ENCODE results near the gene TYMP. TPM values are rescaled to one million over a fixed set of nuclear protein-coding genes. Genes with fewer than 3 reads are reported as not detected.

The TYMP gene
- total RNA-seq, 1 donor from 2014 or later = 10.8 TPM

DNA sequence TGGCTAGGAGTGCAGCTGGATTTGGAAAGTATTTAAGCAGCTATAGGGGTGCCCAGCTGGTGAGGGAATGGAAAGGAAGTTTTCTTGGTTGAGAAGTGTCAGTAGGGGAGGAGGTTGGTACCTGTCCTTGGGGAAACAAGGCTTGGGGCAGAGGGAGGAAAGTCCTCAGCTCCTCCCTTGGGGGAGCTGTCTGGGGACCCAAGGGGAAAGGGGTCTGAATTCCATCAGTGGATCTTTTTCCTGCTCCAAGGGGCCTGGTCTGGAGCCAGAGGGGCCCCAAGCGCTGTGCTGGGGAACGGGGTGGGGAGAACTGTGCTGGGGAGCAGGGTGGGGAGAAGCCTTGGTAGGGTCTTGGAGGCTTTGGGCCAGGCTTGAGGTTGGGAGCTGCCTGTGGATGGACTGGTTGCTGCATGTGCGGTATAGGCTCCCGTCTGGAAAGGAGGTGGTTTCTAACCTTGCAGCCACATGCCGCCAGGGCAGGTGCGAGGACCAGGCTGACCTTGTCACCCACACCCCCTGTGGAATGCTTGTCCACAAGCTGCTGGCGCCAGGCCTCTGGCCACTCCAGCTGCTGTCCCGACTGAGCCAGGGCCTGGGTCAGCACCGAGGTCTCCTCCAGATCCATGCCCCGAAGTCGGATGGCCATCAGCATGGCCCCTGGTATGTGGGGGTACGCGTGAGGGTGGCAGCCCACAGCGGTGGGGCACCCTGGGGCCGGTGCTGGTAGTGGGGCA, 963 bp downstream of the TYMP start:
- TF ChIP-seq, protein P1, sequence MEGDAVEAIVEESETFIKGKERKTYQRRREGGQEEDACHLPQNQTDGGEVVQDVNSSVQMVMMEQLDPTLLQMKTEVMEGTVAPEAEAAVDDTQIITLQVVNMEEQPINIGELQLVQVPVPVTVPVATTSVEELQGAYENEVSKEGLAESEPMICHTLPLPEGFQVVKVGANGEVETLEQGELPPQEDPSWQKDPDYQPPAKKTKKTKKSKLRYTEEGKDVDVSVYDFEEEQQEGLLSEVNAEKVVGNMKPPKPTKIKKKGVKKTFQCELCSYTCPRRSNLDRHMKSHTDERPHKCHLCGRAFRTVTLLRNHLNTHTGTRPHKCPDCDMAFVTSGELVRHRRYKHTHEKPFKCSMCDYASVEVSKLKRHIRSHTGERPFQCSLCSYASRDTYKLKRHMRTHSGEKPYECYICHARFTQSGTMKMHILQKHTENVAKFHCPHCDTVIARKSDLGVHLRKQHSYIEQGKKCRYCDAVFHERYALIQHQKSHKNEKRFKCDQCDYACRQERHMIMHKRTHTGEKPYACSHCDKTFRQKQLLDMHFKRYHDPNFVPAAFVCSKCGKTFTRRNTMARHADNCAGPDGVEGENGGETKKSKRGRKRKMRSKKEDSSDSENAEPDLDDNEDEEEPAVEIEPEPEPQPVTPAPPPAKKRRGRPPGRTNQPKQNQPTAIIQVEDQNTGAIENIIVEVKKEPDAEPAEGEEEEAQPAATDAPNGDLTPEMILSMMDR (IDR thresholded peaks at IDR 0.05) = no peak
- H3K4me1 Mint-ChIP-seq (ENCODE audit: unreplicated experiment) = peaks cover 25% of the 10 kb centered on the region
- H3K4me3 Mint-ChIP-seq (ENCODE audit: unreplicated experiment) = peak overlapping the region; percentile 45
- H3K36me3 Mint-ChIP-seq (ENCODE audit: unreplicated experiment) = peaks cover 4% of the 10 kb centered on the region
- DNase-seq (ENCODE audit: extremely low spot score, unreplicated experiment) = peak; percentile 85
- H3K9me3 Mint-ChIP-seq (ENCODE audit: unreplicated experiment) = no peaks in the 10 kb centered on the region
- H3K27ac Mint-ChIP-seq (ENCODE audit: unreplicated experiment) = no peak overlapping the region
- peaks cover 13% of the 10 kb centered on the region for H3K27me3 Mint-ChIP-seq (ENCODE audit: unreplicated experiment)

DNA sequence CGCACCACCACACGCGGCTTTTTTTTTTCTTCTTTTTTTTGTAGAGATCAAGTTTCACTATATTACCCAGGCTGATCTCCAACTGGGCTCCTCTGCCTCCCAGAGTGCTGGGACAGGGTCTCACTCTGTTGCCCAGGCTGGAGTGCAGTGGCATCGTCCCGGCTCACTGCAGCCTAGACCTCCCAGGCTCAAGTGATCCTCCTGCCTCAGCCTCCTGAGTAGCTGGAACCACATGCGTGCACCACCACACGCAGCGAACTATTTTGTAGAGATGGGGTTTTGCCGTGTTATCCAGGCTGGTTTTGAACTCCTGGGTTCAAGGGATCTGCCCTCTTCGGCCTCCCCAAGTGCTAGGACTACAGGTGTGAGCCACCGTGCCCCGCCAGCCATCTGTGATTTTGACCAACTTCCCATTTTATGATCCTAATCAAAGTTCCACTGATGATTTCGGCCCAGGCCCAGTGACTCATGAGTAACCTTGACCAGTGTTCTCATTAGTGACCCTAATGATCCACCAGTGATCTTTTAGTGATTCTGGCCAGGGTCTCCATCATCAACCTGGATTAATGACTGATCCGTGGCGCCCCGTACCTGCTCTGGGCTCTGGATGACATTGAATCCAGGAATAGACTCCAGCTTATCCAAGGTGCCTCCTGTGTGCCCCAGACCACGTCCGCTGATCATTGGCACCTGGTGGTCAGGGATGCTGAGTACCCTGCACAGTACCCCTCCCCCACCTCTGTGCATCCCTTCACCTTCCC, 1.7 kb downstream of the TYMP start:
- no peak overlapping the region for H3K27ac Mint-ChIP-seq (ENCODE audit: unreplicated experiment)
- TF ChIP-seq, protein P1 (IDR thresholded peaks at IDR 0.05) = no peak
- no peaks in the 10 kb centered on the region for H3K9me3 Mint-ChIP-seq (ENCODE audit: unreplicated experiment)
- peaks cover 4% of the 10 kb centered on the region for H3K36me3 Mint-ChIP-seq (ENCODE audit: unreplicated experiment)
- peaks cover 6% of the 10 kb centered on the region for H3K27me3 Mint-ChIP-seq (ENCODE audit: unreplicated experiment)
- H3K4me1 Mint-ChIP-seq (ENCODE audit: unreplicated experiment) = peaks cover 27% of the 10 kb centered on the region
- H3K4me3 Mint-ChIP-seq (ENCODE audit: unreplicated experiment) = peak overlapping the region; percentile 65
- DNase-seq (ENCODE audit: extremely low spot score, unreplicated experiment) = no peak

DNA sequence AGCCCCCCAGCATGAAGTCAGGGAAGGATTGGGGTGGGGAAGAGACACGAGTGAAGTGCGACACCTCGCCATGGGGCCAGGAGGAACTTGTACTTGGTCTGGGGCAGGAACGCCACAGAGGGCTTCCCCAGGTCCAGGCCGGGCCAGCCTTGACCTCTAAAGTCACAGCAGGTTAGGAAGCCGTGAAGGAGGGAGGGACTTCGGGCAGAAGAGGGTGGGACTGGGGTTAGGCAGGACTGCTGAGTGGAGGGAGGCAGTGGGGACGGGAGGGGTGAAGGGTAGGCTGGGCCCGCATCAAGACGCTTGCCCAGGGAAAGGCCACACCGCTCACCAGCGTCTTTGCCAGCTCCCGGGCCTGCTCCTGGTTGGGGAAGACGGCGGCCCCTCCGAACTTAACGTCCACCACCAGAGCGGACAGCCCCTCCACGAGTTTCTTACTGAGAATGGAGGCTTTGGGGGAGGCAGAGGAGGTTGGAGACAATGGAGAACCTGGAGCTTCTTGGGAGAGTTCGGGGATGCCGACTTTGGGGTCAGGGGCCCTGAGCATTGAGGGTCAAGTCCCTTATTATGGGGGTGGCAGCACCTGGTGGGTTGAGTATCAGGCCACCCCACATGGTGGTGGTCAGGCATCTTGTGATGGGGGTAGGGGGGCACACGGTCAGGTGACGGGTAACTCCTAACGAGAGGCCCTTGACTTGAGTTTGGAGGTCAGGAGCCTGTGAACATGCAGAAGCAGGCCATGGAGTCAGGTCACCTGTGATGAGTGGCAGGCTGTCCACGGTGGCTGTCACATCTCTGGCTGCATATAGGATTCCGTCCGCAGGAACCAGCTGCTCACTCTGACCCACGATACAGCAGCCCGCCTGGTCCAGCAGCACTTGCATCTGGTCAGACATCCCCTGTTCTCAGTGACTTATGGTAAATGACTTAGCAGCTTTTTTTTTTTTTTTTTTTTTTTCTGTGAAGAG, 2.7 kb downstream of the TYMP start:
- Mint-ChIP-seq H3K27ac (ENCODE audit: unreplicated experiment) (peak overlapping the region; percentile 68), H3K36me3 (ENCODE audit: unreplicated experiment) (peaks cover 4% of the 10 kb centered on the region), H3K9me3 (ENCODE audit: unreplicated experiment) (no peaks in the 10 kb centered on the region), H3K4me1 (ENCODE audit: unreplicated experiment) (peaks cover 27% of the 10 kb centered on the region), H3K4me3 (ENCODE audit: unreplicated experiment) (peak overlapping the region; percentile 65), H3K27me3 (ENCODE audit: unreplicated experiment) (no peaks in the 10 kb centered on the region)
- no peak for DNase-seq (ENCODE audit: extremely low spot score, unreplicated experiment)
- TF ChIP-seq, protein P1 (IDR thresholded peaks at IDR 0.05) = no peak

DNA sequence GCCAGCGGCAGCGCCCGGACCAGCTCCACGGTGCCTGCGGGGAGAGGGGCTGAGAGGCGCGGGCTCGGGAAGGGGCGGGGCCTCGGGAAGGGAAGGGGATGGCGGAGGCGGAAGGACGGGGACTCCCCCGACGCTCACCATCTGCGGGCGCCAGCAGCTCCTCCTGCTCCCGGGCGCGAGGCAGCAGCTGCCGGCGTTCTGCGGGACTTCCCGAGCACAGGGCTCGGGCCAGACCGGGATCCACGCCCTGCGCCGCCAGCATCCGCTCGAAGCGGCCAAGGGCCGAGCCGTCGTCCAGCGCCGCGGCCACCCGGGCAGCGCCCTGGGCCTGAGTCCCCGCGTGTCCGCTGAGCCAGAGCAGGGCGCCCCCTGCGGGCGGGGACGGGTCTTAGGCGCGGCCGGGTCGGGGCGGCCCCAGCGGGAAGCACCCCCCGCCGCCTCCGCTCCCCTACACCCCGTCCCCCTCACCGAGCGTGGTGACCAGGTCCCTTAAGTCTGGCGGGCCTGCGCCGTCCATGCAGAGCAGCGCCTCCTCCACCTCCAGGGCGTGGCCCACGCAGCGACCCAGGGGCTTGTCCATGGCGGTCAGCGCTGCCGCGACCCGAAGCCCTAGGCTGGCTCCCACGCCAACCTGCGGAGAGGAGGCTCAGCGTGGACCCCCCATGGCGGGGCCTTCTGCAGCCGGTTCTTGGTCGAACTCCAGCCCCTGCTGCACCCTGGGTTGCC, 3.5 kb downstream of the TYMP start:
- DNase-seq (ENCODE audit: extremely low spot score, unreplicated experiment) = peak; percentile 92
- H3K36me3 Mint-ChIP-seq (ENCODE audit: unreplicated experiment) = peaks cover 4% of the 10 kb centered on the region
- peaks cover 27% of the 10 kb centered on the region for H3K4me1 Mint-ChIP-seq (ENCODE audit: unreplicated experiment)
- H3K27me3 Mint-ChIP-seq (ENCODE audit: unreplicated experiment) = no peaks in the 10 kb centered on the region
- TF ChIP-seq, protein P1 (IDR thresholded peaks at IDR 0.05) = peak; percentile 75
- no peaks in the 10 kb centered on the region for H3K9me3 Mint-ChIP-seq (ENCODE audit: unreplicated experiment)
- peak overlapping the region; percentile 65 for H3K4me3 Mint-ChIP-seq (ENCODE audit: unreplicated experiment)
- H3K27ac Mint-ChIP-seq (ENCODE audit: unreplicated experiment) = peak overlapping the region; percentile 68

All from osteocyte (in vitro differentiated cells).